BJ (cell line): ENCODE measurements around the gene NYNRIN. TPM values are rescaled to one million over a fixed set of nuclear protein-coding genes. Genes with fewer than 3 reads are reported as not detected.

Experiments
- CTCF ChIA-PET: fragments of 350-600 bp; formaldehyde crosslinking; extraction: SDS; loops from one replicate; lab custom pipeline; 2021; ENCODE audit warnings: antibody characterized with exemption, inconsistent platforms; lab: Yijun Ruan, JAX
- POLR2A ChIA-PET: fragments of 300-600 bp; sonication (Branson Sonifier 250); formaldehyde crosslinking; extraction: SDS; loops from one replicate; lab custom pipeline; 2021; ENCODE audit warnings: antibody characterized with exemption; lab: Charles Lee
- DNase-seq: peaks from one replicate; pipeline ENCODE4 v3.0.0-alpha.2; 2011; ENCODE audit warnings: low read depth
- H3K27me3 ChIP-seq: 2 replicates; pipeline ENCODE4 v1.6.0; 2011; ENCODE audit warnings: low read length; ENCODE audit not compliant: control insufficient read depth, insufficient read depth
- H3K36me3 ChIP-seq: 2 replicates; pipeline ENCODE4 v1.5.1; 2011; ENCODE audit warnings: low read length; ENCODE audit not compliant: control insufficient read depth, insufficient read depth
- H3K4me3 ChIP-seq: 2 replicates; pipeline ENCODE4 v1.5.1; 2011; ENCODE audit warnings: low read depth, mild to moderate bottlenecking, control low read depth, low read length
- CTCF ChIP-seq: IDR thresholded peaks from 2 replicates; pipeline ENCODE4 v1.5.1; 2011; ENCODE audit warnings: low read depth, mild to moderate bottlenecking, control low read depth, inconsistent platforms, low read length, moderate library complexity; ENCODE audit not compliant: insufficient read depth
- polyA plus RNA-seq: library from polyadenylated mRNA; depleted of rRNA; stranded (reverse); fragments of >200 nt; gene quantifications from 2 replicates; pipeline ENCODE4 v1.2.3, GENCODE V29; 2011

The NYNRIN gene
- polyA plus RNA-seq, 1 experiment, result 10.1 TPM

DNA sequence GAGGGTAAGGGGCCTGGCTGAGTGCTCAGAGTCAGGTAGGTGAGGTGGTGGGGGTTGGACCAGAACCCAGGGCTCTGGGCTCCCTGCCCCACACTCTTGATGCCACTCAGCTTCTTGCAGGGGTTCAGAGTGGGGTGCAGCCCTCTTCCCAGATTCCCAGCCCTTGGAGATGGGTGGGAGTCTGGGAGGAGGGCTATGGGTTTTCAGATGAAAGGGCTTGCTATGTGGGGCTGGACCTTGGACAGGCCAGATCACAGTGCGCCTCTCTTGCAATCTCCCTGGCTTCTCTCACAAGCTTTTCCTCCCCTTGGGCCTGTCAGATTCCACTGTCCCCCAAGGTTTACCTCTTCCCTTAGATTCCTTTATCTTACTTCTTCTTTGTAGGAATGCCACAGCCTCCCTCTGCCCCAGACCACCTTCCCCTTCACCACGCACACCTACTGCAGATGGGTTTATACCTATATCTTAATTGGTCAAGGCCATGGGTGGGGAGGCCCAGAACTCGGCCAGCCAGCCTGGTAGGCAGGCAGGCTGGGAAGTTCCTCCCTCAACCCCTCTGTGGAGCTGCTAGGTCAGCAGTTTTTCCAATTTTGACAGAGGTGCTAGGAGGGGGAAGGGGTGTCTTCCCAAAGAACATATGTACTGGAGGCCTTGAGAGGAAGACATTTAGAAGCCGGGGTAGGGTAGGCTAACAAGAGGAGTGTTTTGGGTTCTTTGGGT lies 1.4 kb downstream of the NYNRIN start:
- peak overlapping the region; percentile 53 for H3K4me3 ChIP-seq

DNA sequence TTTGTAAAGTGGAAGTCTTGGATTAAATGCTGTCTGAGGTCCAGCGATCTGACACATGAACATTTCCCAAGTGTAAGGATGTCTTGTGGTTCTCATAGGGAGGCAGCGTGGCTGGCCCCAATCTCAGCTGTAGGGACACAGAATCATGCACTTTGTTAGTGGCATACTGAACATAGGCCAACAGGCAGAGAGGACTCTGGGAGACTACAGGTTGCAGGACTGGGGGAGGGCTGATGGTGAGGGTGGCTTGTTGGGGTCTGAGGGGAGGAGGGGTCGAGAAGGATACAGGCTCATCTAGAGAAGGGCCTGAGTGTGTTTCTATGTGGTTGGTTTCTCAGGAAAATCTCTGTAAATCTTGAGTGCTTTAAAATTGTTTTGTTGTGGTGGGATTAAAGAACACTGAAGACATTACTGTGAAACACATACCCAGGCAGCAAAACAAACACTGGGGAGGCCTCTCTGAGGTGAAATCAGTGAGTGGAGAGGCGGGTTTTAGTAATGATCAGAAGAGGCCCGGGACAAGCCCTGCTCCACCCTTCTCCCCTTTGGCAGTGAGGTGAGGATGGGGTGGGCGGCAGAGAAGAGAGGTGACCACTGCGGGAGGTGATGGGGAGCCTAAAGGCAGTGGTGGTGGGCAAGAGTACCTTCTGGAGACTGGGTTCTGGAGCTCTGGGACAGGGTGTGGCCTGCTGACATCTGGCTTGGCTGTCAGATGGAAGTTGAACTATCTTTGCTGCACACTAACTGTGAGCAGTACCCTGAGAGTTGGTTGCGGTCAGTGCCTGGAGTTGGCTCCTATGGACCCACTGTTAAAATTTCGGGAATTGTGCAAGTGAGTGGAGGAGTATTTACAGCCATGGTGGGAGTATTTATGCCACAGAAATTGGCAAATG lies 3.3 kb downstream of the NYNRIN start:
- ChIA-PET POLR2A (no interaction called here), CTCF (interaction anchor here (0.7 to 4.0 kb wide), 7 partner anchors 10 to 242 kb away, joined by 3 to 28 read pairs (median 5); no protein-coding TSS in a partner anchor)
- Histone ChIP-seq H3K36me3 (peaks cover 2% of the 10 kb centered on the region; the same call in 1 of the 2 replicates), H3K4me3 (no peak overlapping the region), H3K27me3 (no peaks in the 10 kb centered on the region; the same call in 1 of the 2 replicates)
- TF ChIP-seq CTCF, result no peak
- DNase-seq, result no peak

More for the DNA sequence above, 1.4 kb downstream of the NYNRIN start:
- POLR2A ChIA-PET, result no interaction called here
- TF ChIP-seq CTCF, result no peak
- Histone ChIP-seq H3K36me3 (peaks cover 2% of the 10 kb centered on the region; the same call in 1 of the 2 replicates), H3K27me3 (no peaks in the 10 kb centered on the region; the same call in 1 of the 2 replicates)
- no peak for DNase-seq
- CTCF ChIA-PET, result interaction anchor here (0.9 to 2.6 kb wide), 4 partner anchors 12 to 67 kb away, joined by 3 to 15 read pairs (median 7); no protein-coding TSS in a partner anchor

DNA sequence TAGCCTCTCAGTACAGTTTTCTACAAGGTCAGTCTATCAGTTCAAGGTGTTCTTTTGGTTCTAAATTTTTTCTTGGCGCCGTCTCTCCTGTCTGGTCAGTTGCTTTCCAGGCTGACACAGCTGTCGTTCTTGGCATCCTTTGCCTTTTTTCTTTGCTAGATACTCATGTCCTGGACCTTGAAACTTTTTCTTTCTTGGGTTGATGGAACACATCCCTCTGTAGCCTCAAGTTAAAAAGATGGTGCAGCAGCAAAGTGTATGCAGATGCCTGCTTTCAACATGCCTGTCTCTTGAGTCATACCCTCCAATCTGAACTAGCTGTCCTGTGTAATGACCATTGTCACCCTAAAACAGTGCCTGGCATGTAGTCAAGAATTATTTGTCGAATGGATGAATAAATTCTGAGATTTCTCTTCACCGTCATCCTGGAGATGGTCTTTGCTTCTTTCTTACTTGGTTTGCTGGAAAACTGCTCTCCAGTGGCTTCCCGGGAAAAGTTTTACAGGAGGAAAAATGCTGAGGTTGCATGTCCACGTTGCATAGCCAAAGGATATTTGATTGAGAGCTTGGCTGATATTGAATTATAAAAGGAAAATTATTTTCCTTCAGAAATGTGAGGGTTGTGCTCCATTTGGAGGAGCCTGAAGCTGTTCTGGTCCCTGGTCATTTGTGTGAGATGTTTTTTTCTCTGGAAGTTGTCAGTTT lies 4.6 kb downstream of the NYNRIN start:
- POLR2A ChIA-PET, result no interaction called here
- no peak for DNase-seq
- no peak for TF ChIP-seq CTCF
- H3K27me3 ChIP-seq, result no peaks in the 10 kb centered on the region; the same call in 1 of the 2 replicates
- peaks cover 2% of the 10 kb centered on the region; the same call in 1 of the 2 replicates for H3K36me3 ChIP-seq
- CTCF ChIA-PET, result interaction anchor here (0.7 to 4.0 kb wide), 5 partner anchors 25 to 70 kb away, joined by 3 to 28 read pairs (median 4); partner anchors contain the start of genes KHNYN and SDR39U1
- H3K4me3 ChIP-seq, result no peak overlapping the region

- TF ChIP-seq CTCF, result no peak
- Histone ChIP-seq H3K36me3 (peaks cover 2% of the 10 kb centered on the region; the same call in 1 of the 2 replicates), H3K4me3 (no peak overlapping the region), H3K27me3 (no peaks in the 10 kb centered on the region; the same call in 1 of the 2 replicates)
- ChIA-PET CTCF (interaction anchor here (0.8 to 4.0 kb wide), 5 partner anchors 8 to 71 kb away, joined by 3 to 28 read pairs (median 4); partner anchors contain the start of gene KHNYN), POLR2A (no interaction called here)
- no peak for DNase-seq
Measured at GRCh38 chr14:24404814-24405213, 6.0 kb downstream of the NYNRIN start.
